GM18498 (cell line): Measurements from ENCODE around the gene TENT5A.
"Not testable (repeated sequence)": the region's sequence is repeated elsewhere in the genome, so short reads cannot be mapped to it uniquely, and the experiment has no call there.

ENCODE experiments used
- ATAC-seq: cut with Tn5 transposase; IDR thresholded peaks from one replicate; pipeline ENCODE4 v1.9.1; 2021; ENCODE audit warnings: mild to moderate bottlenecking, moderate library complexity; ENCODE audit not compliant: unreplicated experiment

Gene TENT5A

GRCh38 chr6:81751388-81752083 lies 945 bp downstream of the TENT5A start:
- peak; percentile 9 for ATAC-seq

- no peak for ATAC-seq
These were observed 1.6 kb downstream of the TENT5A start for GRCh38 chr6:81750681-81751387.

GRCh38 chr6:81750200-81750599 lies 2.3 kb downstream of the TENT5A start:
- no peak for ATAC-seq

- no peak for ATAC-seq
These were observed 2.8 kb downstream of the TENT5A start for GRCh38 chr6:81749707-81750106.

GRCh38 chr6:81748994-81749393 lies 3.5 kb downstream of the TENT5A start:
- no peak for ATAC-seq

GRCh38 chr6:81747327-81747726 lies 5.2 kb downstream of the TENT5A start:
- ATAC-seq: no peak

- ATAC-seq: no peak
These were observed 8.3 kb downstream of the TENT5A start for GRCh38 chr6:81744131-81744530.

- ATAC-seq: no peak
These were observed 8.8 kb downstream of the TENT5A start for GRCh38 chr6:81743649-81744048.

- no peak for ATAC-seq
These were observed 10.8 kb downstream of the TENT5A start for GRCh38 chr6:81741689-81742088.

GRCh38 chr6:81740591-81740990 lies 11.9 kb downstream of the TENT5A start:
- not testable (repeated sequence) for ATAC-seq

GRCh38 chr6:81739230-81740195 lies 13.0 kb downstream of the TENT5A start:
- no peak for ATAC-seq

GRCh38 chr6:81736428-81736827 lies 16.1 kb downstream of the TENT5A start:
- ATAC-seq: no peak

- no peak for ATAC-seq
These were observed 16.6 kb downstream of the TENT5A start for GRCh38 chr6:81735756-81736380.

- ATAC-seq: no peak
These were observed 17.9 kb downstream of the TENT5A start for GRCh38 chr6:81734500-81735150.

GRCh38 chr6:81734081-81734480 lies 18.4 kb downstream of the TENT5A start:
- ATAC-seq: no peak

- no peak for ATAC-seq
These were observed 20.7 kb downstream of the TENT5A start for GRCh38 chr6:81731814-81732213.

- ATAC-seq: peak; percentile 64
These were observed 24.5 kb downstream of the TENT5A start for GRCh38 chr6:81727876-81728517.

- no peak for ATAC-seq
These were observed 27.4 kb downstream of the TENT5A start for GRCh38 chr6:81725127-81725526.

GRCh38 chr6:81722506-81723223 lies 29.8 kb downstream of the TENT5A start:
- ATAC-seq: no peak
